Measurements from ENCODE around the gene HAVCR1.
A peak's percentile ranks its signal among the peaks of the same experiment; 100 is the strongest.
"Not testable (repeated sequence)": the region's sequence is repeated elsewhere in the genome, so short reads cannot be mapped to it uniquely, and the experiment has no call there.

HAVCR1 gene

DNA sequence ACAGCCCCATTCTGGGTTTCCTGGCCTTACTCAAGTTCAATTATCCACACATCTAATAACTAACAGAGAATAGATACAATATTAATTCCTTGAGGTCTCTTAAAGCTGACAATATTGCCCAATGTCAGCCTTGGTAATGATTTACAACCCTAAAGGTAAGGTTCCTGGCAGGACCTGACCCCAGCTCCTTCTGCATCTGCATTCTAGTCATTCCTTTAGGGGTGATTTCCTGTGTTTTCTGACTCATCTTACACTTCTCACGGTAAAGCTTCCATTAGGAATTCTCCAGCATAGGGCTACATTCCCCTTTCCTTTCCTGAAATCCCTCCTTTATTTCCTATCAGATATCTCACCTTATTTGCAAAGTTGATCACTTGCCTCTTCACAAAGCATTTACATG is 9.3 kb downstream of the HAVCR1 start:
- DNase-seq, result no peak

DNA sequence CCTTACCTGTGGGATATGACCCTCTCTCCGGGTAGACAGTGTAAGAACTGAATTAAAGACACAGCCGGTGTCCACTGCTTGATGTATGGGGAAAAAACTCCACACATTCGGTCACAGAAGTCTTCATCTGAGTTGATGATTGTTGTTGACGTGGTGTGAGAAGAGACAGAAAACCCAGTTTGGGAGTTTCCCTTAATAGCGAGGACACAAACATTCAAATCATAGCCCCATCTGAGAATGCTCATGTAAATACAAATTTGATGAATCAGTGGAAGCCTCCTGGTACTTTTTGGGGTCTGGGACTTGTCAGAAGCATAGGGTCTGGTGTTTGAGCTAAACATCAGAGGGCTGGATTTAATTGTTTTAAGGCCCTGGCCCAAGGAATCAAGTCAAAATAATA is 11.0 kb downstream of the HAVCR1 start:
- no peak for DNase-seq

DNA sequence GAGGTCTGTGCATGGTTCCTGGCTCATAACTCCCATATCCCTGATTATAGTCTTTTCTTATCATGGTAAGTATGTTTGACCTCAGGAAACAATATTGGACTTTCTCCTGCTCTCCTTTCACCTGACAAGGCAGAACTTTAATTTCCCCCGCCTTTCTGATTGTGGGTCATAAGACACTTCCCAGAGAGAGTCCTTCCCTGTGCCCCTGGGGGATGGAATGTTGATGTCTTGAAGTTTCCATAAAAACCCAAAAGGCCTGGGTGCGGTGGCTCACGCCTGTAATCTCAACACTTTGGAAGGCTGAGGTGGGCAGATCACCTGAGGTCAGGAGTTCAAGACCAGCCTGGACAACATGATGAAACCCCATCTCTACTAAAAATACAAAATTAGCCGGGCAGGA is 11.9 kb downstream of the HAVCR1 start:
- not testable (repeated sequence) for DNase-seq

DNA sequence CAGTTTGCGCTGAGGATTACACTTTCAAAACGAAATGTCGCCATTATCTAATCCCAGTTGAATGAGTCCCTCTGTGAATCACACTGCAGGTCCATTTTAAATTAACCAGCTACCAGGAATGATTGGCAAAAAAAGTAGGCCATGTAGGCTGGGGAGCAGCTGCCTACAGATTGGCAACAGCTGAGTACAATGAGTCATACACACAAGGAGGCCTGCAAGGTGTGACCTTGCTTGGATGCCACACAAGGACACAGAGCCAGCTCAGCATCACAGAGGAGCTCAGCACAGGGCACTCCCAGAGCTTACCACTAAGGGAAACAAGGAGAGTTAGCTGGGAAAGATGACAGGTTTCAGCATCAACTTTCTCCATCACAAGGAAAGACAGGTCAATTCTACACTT is 12.9 kb downstream of the HAVCR1 start:
- no peak for DNase-seq

DNA sequence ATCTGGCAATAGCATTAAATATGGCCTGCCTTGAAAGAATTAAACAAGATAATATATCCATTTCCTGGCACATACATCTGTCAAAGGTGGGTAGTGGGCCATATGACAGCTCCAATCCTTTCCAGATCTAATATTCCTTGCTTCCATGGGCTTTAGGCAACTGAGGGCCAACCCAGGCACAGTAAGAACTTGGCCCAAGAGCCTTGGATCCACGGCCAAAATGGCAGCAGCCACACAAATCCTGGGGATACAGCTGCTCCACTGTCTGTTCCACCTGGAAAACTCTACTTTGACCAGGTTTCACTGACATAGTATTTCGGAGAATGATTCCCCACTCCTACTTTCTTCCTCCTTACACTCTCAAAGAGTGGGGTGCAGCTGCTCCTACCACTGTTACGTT is 13.3 kb downstream of the HAVCR1 start:
- no peak for DNase-seq

DNA sequence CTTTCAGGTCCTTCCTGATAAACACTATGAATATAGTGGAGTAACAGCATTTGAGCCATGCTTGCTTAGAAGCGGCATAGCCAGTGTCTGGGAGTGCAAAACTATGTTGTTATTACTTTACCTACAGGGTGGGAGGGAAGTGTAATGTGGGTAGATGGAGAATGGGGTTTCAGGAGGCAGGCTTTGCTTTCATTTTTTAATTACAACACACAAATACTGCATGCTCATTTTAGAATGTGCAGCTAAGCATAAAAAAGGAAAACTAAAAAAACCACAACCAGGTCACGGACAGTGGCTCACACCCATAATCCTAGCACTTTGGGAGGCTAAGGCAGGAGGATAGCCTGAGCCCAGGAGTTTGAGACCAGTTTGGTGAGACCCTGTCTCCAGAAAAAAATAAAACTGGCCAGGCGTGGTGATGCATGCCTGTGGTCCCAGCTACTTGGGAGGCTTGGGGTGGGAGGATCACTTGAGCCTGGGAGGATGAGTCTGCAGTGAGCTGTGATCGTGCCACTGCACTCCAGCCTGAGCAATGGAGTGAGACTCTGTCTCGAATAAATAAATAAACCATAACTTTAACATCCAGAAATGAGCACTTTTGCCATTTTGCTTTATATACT is 20.2 kb downstream of the HAVCR1 start:
- DNase-seq, result no peak

DNA sequence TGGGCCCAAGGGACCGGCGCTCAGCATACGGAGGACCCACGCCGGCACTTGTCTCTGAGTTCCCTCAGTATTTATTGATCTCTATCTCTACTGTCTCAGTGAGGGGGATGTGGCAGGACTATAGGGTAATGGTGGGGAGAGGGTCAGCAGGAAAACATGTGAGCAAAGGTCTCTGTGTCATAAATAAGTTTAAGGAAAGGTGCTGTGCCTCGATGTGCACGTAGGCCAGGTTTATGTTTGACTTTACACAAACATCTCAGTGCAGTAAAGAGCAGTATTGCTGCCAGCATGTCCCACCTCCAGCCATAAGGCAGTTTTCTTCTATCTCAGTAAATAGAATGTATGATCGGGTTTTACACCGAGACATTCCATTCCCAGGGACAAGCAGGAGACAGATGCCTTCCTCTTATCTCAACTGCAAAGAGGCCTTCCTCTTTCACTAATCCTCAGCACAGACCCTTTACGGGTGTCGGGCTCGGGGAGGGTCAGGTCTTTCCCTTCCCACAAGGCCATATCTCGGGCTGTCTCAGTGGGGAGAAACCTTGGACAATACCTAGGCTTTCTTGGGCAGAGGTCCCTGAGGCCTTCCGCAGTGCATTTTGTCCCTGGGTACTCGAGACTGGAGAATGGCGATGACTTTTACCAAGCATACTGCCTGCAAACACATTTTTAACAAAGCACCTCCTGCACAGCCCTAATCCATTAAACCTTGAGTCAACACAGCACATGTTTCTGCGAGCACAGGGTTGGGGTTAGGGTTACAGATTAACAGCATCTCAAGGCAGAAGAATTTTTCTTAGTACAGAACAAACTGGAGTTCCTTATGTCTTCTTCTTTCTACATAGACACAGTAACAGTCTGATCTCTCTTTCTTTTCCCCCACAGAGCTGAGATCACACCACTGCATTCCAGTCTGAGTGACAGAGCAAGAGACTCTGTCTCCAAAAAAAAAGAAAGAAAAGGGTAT is 24.5 kb downstream of the HAVCR1 start:
- not testable (repeated sequence) for DNase-seq

DNA sequence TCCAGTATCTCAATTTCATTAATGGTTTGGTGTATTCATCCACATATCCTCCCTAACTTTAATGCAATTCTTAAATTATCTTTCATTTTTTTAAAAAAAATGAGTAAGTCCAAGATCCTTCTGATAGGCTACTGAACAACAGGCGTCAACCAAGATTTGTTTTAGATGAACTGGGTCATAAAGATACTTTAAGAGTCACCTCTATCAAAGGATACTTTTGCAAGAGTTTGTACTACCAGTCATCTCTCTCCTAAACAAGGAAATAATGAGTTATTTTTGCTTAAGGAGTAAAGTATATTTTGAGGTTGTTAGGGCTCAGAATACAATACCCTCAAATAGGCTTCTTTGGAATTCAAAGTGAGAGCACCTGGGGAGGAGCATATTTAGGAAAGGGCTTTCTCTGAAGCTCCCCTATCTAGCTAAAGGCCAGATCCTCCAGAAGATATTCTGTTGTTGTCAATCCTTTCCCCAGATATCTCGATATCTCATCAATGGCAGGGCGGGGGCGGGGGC is 25.8 kb downstream of the HAVCR1 start:
- no peak for DNase-seq

DNA sequence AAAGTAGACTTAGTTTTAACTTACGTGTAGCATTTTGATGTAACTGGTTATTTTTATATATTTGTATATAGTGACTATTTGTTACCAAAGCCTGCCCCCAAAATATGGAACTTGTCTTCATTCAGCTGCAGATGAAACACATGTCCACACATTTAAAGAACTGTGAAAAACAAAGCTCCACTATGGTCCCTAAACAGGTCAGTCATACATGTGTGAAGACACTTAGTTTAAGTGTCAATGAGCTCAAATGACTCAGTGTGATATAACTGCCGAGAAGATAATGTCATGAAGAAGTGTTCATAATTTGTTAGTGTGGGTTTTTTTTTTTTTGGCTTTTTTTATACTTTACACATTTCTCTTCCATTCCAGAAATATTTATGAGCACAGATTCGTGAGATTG is 28.2 kb downstream of the HAVCR1 start:
- no peak for DNase-seq

DNA sequence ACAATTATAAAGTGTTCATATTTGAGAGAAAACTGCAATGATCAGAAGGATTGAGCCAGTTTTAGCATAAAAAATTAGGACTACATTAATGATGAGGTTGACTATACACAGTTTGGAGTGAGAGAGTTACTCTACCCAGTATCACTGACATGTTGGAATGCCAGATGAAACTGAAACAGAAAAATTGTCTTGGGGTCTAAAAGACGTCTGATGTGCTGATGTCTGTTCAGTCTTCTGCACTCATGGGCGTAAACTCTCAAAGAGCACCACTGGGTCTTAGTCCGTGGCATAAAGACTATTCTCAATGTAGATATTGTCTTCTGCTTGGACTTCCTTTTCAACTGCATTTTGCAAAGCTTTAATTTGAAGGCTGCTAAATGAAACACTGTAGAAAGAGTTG is 29.5 kb downstream of the HAVCR1 start:
- DNase-seq, result no peak

DNA sequence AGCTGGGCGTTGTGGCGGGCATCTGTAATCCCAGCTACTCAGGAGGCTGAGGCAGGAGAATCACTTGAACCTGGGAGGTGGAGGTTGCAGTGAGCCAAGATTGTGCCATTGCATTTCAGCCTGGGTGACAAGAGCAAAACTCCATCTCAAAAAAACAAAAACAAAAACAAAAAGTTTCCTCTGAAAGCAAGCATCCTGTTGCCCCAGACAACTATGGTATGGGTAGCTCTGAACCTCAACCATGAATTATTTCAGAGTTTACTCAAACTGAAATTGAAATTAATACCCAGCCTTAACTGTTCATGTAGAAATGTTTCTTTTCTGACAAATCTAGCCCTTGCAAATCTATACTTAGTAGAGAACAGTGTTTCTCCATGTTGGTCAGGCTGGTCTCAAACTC is 31.3 kb downstream of the HAVCR1 start:
- not testable (repeated sequence) for DNase-seq

DNA sequence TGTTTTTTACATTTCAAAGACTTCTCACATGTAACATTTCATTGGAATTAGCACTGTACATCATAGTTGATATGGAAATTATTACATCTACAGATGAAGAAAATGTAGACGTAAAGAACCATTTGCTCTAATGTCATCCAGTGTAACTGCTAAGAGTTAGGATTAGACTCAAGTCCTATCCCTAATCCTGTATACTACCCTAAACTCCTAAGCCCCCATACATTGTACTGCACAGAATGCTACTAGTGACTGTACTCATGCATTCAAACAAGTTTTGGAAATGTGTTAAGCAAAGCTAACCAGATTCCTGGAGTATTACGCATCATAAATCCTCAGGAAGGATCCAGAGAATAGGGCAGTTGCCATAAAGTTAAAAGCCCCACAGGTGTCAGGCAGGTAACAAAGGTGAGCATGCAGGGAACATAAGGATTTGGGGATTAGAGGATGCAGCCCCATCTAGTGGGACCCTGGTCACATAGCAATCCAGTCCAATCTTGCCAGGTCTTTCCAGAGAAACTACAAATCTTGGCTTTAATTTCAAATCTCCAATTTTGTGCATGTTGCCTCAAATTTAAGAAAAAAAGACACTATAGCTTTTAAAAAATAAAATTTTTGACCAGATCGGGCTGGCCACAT is 32.0 kb downstream of the HAVCR1 start:
- DNase-seq, result no peak

DNA sequence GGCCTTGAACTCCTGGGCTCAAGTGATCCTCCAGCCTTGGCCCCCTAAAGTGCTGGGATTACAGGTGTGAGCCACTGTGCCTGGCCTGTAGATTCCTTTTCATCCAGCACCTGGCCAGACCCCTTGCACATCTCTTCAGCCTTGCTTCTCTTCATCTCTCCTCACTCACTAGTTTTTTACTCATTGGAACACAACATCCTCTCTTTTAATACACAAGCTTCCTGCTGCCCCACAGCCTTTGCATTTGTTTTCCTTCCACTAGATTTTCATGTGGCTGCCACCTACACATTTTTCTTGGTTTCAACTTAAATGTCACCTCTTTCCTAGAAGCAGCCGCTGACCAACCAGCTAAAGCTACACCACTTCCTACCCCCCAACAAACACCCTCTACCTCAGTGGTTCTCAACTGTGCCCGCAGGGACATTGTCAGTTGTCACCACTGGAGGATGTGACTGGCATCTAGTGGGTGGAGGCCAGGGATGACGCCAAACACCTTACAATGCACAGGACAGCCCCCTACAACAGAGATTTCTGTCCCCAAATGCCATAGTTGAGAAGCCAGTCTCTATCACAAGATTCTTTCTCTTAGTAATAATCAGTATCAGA is 33.7 kb downstream of the HAVCR1 start:
- peak in 1 of 2 experiments; percentile 20 for DNase-seq

DNA sequence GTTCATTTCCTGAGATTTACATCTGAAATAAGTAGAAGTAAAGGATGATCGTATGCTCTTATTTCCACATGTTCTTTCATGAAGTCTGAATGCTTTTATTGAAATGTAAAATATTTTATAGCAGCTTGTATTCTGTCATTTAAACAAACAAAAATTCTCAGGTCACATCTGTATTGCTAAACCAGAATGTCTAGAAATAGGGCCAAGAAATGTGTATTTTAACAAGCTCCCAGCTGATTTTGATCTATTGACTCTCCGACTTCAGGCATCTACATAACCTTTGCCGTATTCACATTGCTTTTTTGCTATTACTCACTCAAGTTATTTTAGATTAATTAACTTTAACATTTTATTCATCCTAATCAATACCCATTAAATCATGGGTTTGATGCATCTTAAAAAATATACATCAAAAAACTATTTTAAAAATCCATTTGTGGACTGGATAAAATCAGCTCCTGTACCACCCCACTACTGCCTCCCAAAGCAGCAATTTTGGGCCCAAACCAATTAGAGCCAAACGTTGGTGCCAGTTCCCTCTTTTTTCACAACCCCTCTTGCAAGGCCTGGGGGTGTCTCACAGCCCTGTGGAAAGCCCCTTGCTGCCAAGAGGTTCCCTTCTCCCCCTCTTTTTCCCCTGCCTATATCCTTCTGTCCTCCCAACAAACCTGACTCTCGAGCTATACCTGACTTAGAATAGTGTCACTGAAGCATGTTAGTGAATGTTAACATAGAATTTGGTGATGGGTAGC is 34.5 kb downstream of the HAVCR1 start:
- no peak for DNase-seq

DNA sequence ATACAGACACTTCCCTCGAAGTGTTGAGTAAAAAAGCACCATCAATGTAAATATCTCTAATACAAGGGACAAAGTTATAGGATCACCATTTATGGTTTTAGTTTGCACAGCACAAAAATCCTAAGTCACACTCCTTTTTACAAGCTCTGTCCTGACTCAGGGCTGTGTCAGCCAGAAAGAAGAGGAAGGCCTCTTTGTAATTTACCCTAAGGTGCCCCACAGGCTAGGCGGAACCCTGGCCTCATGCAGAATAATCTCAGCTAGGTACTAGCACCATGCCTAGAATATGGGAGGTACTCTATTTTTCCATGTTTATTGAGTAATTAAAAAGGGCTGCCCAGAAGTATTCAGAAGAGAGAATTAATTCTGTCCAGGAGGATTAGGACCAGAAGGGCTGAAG is 36.9 kb downstream of the HAVCR1 start:
- no peak for DNase-seq

DNA sequence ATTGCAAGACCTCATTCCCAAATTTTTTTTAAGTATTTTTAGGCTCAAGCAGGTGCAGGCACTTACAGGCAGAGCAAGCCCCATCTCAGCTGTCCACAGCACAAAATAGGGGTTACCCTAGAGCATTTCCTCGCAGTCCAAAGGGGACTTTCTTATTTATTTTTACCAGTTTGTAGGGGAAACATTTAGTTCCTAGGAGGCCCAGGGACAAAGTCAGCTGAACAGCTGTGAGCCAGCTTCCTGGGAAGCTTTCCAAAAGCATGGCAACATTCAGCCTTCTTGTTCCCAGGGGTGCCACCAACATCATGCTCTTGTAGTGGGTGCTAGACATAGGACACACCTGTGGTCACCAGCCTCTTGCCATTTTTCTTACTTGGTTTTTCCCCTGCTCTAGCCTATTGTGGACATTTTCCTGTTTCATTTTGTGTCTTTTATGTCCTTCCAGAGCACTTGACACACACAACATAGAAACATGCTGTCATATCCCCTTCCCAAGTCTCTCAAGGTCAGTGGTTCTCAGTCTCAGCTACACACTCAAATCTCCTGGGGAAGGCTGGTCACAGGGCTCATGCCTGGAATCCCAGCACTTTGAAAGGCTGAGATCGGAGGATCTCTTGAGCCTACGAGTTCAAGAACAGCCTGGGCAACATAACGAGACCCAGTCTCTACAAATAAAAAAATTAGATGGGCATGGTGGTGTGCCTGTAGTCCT is 38.2 kb downstream of the HAVCR1 start:
- no peak for DNase-seq

DNA sequence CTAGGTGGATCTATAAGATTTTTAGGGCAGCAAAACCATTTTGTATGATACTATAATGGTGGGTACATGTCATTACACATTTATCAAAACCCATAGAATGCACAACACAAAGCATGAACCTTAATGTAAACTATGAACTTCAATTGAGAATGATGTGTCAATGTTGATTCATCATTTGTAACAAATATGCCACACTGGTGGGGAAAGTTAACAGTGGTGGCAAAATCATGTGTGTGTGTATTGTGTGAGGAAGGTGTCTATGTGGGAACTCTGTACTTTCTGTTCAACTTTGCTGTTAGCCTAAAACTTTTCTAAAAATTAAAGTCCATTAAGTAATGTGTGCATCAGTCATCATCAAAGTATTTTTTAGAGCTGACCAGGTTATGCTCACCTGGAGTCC is 38.9 kb downstream of the HAVCR1 start:
- no peak for DNase-seq

DNA sequence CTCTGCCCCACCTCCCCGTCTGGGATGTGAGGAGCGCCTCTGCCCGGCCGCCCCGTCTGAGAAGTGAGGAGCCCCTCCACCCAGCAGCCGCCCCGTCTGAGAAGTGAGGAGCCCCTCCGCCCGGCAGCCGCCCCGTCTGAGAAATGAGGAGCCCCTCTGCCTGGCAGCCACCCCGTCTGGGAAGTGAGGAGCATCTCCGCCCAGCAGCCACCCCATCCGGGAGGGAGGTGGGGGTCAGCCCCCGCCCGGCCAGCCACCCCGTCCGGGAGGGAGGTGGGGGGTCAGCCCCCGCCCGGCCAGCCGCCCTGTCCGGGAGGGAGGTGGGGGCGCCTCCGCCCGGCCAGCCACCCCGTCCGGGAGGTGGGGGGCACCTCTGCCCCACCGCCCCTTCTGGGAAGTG is 44.8 kb downstream of the HAVCR1 start:
- not testable (repeated sequence) for DNase-seq

DNA sequence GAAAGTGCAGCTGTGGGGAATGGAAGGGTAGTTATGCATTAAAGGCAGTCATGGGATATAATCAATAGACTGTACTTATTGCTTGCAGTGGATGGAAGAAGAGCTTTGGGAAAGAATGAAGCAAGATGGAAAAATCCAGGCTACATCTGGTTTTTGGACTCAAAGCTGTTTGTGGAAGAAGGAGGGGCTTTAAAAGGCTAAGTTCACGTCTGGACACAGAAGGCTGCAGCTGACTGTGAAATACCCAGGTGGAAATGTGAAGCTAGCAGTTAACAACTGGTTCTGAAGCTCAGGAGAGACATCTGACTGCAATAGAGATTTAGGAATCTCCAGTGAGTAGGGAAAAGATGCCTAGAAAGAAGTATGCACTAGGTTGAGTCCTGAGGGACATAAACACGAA is 52.7 kb downstream of the HAVCR1 start:
- DNase-seq, result no peak

DNA sequence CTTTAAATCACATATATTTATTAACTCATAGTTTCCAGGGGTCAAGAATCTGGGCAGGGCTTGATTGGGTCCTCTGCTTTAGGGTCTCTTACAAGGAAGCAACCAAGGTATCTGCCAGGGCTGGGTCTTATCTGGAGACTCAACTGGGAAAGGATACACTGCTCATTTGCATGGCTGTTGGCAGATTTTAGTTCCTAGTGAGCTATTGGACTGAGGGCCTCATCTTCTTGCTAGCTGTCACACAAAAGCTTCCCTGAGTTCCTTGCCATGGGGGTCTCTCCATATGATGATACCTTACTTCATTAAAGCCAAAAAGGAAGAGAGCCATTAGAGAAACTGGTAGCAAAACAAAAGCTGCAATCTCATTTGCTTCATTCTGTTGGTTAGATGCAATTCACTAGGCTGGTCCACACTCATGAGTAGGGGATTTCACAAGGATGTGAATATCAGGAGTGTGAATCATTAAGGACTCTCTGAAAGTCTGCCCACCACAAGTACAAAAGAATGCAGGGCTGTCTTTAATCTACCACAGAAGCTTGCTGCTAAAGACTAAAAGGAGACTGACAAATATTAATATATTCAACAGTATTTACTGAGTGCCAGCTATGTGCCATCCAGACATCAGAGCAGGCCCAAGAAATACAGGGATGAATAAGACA is 53.9 kb downstream of the HAVCR1 start:
- no peak for DNase-seq

DNA sequence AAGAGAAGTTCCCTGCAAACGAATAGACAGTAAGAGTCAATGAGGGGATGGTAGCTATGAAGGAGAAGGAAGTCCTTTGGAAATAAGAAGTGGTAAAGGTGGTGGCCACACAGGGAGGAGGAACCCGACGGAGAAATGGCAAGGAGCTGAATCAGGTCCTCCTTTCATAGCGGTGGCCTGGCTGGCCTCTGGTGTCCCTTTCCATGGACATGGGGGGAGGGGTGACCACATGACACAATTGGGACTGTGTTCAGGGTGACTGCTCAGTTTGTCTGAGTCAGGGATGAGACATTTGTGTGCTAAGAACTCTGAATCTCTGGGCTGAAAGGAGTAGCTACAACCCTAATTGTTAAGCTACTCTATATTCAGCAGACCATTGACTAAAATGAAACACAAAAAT is 67.2 kb downstream of the HAVCR1 start:
- no peak for DNase-seq

All from stimulated activated CD4-positive, alpha-beta T cell treated with anti-CD3 and anti-CD28 coated beads, Interleukin-4, amount 100 ng/mL, for 4 hours (primary cell).